Mammary microvascular endothelial cell (primary cell): ENCODE data around the gene PGPEP1. TPM values are rescaled to one million over a fixed set of nuclear protein-coding genes. Genes with fewer than 3 reads are reported as not detected.

ENCODE experiments used
- total RNA-seq: library from RNA; depleted of rRNA; stranded (reverse); fragments of >200 nt; gene quantifications from 2 replicates; pipeline ENCODE4 v1.2.3, GENCODE V29; 2015

Gene PGPEP1, protein sequence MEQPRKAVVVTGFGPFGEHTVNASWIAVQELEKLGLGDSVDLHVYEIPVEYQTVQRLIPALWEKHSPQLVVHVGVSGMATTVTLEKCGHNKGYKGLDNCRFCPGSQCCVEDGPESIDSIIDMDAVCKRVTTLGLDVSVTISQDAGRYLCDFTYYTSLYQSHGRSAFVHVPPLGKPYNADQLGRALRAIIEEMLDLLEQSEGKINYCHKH
- total RNA-seq: 8.5 and 18.4 TPM in 2 replicates

GRCh38 chr19:18340190-18340989 is at the start of gene PGPEP1:
TSS of gene PGPEP1 (plus strand) at chr19:18340598. CDS start at chr19:18340682, 84 bp downstream.

GRCh38 chr19:18322759-18323460 is 17.5 kb upstream of the PGPEP1 start, which contains the start of gene LSM4:
TSS of gene LSM4 (minus strand) at chr19:18323076. CDS start at chr19:18323020, 56 bp downstream.

GRCh38 chr19:18385675-18386542 is 45.5 kb downstream of the PGPEP1 start, which contains the start of gene GDF15:
TSS of gene GDF15 (plus strand) at chr19:18386158. CDS start at chr19:18386190, 32 bp downstream.

GRCh38 chr19:18397242-18398202 is 57.1 kb downstream of the PGPEP1 start, which contains the start of gene LRRC25:
TSS of gene LRRC25 (minus strand) at chr19:18397622. CDS start at chr19:18396963, 659 bp downstream.

GRCh38 chr19:18419195-18419698 is 78.8 kb downstream of the PGPEP1 start, which contains the start of gene SSBP4:
TSS of gene SSBP4 (plus strand) at chr19:18419398. CDS start at chr19:18419649, 251 bp downstream.

Other genes with a start within 250 kb of the PGPEP1 start
- gene MAST3, start 242.8 kb upstream of the PGPEP1 start, total RNA-seq: 3.5 and 3.6 TPM in 2 replicates
- 2.2 and 7.3 TPM in 2 replicates for gene PIK3R2, start 187.4 kb upstream of the PGPEP1 start, total RNA-seq
- gene IFI30, start 166.8 kb upstream of the PGPEP1 start, total RNA-seq: 16.9 and 21.9 TPM in 2 replicates
- 31.2 and 59.0 TPM in 2 replicates for gene MPV17L2, start 147.4 kb upstream of the PGPEP1 start, total RNA-seq
- gene RAB3A, start 136.6 kb upstream of the PGPEP1 start, total RNA-seq: 0.60 and 1.5 TPM in 2 replicates
- gene PDE4C, start 114.2 kb upstream of the PGPEP1 start, total RNA-seq: 0.25 and 0.27 TPM in 2 replicates
- 0.10 and 0.13 TPM in 2 replicates for gene IQCN, start 66.1 kb upstream of the PGPEP1 start, total RNA-seq
- gene JUND, start 59.0 kb upstream of the PGPEP1 start, total RNA-seq: 210 and 293 TPM in 2 replicates
- 333 and 341 TPM in 2 replicates for gene LSM4, start 17.5 kb upstream of the PGPEP1 start, total RNA-seq
- 412 and 428 TPM in 2 replicates for gene GDF15, start 45.6 kb downstream of the PGPEP1 start, total RNA-seq
- gene LRRC25, start 57.0 kb downstream of the PGPEP1 start, total RNA-seq: not detected in 2 replicates
- gene SSBP4, start 78.8 kb downstream of the PGPEP1 start, total RNA-seq: 134 and 141 TPM in 2 replicates
- 24.8 and 26.0 TPM in 2 replicates for gene ISYNA1, start 97.5 kb downstream of the PGPEP1 start, total RNA-seq
- gene ELL, start 181.5 kb downstream of the PGPEP1 start, total RNA-seq: 13.9 and 17.0 TPM in 2 replicates
- gene FKBP8, start 203.0 kb downstream of the PGPEP1 start, total RNA-seq: 209 and 231 TPM in 2 replicates
- gene KXD1, start 217.3 kb downstream of the PGPEP1 start, total RNA-seq: 141 and 143 TPM in 2 replicates
- gene UBA52, start 231.3 kb downstream of the PGPEP1 start, total RNA-seq: 814 and 1,089 TPM in 2 replicates
- 153 and 160 TPM in 2 replicates for gene REX1BD, start 248.2 kb downstream of the PGPEP1 start, total RNA-seq